ENCODE measurements around the gene LRRC47.

- TF ChIP-seq LEF1 (IDR thresholded peaks at IDR 0.05; ENCODE audit: borderline replicate concordance) (no peak), FOXM1 (IDR thresholded peaks at IDR 0.05; ENCODE audit: borderline replicate concordance) (no peak), SUZ12 (IDR thresholded peaks at IDR 0.05) (no peak), FOXK2 (IDR thresholded peaks at IDR 0.05) (no peak)
Measured at GRCh38 chr1:3752400-3752945, 43.8 kb downstream of the LRRC47 start, which contains the start of gene CCDC27.

All from HEK293T (cell line).